CD1c-positive myeloid dendritic cell (primary cell): ENCODE results near the gene ZNF445.
"Not testable (repeated sequence)": the region's sequence is repeated elsewhere in the genome, so short reads cannot be mapped to it uniquely, and the experiment has no call there.

Source experiments
- DNase-seq: peaks from one replicate; pipeline ENCODE4 v3.0.0-alpha.2; 2016; ENCODE audit errors: extremely low spot score

Gene ZNF445

GRCh38 chr3:44477312-44478030, at the start of gene ZNF445:
ZNF445 (minus strand) TSS chr3:44477670; CDS start chr3:44455549, 22,121 bp downstream.
- DNase-seq = peak; percentile 84

DNA sequence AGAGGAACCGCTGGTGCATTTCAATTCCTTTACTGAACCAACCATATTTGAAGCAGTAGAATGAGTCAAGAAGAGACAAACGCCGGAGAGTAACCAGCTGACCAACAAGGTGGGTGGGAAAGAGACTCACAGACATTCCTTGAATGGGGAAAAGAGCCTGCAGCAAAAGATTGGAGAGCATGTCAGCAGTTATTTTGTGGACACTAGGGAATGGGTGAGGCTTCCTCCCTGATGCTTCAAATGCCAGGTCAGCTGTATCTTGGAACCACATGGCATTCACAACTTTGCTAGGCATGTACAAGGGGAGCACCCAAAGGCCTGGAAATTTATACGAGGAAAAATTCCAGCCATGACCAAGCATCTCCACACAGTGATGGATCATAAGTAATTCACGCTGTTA, 47.6 kb upstream of the ZNF445 start:
- DNase-seq = no peak

- no peak for DNase-seq
Observed at GRCh38 chr3:44522494-44522933, 45.0 kb upstream of the ZNF445 start.

GRCh38 chr3:44521721-44522120, 44.3 kb upstream of the ZNF445 start:
- no peak for DNase-seq

DNA sequence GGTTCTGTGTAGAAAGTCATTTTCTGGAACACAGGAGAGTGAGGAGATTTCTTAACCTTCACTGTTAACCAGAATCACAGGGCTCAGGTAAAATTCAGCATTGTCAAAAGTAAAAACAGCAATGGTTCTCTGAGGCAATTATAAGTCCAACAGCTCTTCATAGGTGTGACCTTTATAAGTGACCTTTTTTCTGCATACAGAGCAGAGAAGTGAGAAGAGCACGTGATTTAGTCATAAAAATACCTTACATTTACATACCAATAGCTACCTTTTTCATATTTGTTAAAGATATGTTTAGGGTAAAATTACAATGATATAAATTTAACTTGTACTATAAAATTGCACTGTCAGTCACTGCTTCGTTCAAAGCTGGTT, 41.3 kb upstream of the ZNF445 start:
- DNase-seq = no peak

- peak; percentile 51 for DNase-seq
Observed at GRCh38 chr3:44516230-44516629, 38.8 kb upstream of the ZNF445 start.

DNA sequence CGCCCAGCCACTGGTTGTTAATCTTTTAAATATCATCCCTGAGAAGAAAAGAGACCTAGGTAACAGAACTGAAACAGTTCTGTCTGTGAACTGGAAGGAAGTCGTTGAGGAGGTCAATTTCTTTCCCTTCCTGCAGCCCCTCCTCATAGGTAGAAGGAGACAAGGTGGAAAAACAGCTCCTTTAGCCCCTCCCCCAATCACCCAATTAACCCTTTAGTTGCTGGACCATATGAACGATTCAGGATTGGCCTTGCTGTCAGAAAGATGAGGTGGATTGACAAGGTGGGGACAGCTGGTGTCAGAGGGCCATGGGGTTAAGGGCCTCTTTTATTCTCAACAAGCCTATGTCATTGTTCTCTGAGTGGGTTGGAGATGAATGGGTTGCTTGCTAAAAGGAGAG, 36.0 kb upstream of the ZNF445 start:
- no peak for DNase-seq

DNA sequence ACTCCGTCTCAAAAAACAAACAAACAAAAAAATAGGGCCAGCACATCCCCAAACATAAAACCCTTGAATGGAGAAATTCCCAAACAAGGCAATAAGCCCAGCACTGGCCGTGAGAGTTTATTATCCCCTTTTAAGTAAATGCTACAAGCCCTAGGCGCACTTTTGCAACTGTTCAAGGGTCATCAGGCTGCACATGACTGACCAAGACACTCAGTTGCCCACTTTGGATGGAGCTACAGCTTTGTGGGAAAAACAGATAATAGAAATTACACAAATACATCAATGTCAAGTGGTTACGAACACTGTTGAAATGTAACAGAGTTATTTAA, 33.7 kb upstream of the ZNF445 start:
- DNase-seq = no peak

DNA sequence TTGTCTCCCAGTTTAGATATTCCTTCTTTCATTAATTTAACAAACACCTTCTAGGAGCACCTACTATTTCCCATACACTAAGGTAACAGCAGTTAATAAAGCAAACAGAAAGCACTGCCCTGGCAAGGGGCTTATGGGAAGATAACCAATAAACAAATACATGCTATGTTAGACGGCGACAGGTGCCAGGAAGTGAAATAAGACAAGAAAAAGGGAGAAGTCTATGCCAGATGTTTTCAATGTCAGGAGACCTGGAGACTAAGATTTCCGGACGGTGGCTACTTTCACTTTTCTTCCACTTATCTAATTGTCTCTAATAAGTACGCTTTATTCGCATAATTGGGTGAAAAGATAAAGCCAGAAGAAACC, 32.5 kb upstream of the ZNF445 start:
- peak; percentile 27 for DNase-seq

DNA sequence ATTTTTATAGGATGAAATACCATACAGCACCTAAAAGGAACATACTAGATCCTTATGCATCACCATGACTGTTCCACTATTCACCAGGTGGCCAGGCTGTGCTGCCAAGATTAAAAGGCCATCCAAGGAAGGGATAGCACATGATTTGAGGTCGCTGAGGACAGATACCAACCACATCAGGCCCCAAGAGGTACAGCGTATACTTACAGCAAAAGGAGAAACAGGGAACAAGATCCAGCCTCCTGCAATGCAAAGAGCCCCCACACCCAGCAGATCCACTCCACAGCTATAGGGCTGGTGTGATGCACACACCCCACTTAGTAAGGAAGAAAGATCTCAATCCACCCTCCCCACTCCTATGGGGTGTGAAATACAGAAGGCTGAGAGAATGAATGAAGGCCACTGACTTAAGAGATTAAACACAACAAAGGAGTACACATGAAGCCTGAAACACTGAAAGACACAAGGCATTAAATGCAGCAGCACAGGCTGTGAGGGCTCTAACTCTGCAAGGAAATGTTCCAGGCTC, 32.0 kb upstream of the ZNF445 start:
- DNase-seq = peak; percentile 2

GRCh38 chr3:44506961-44507360, 29.5 kb upstream of the ZNF445 start:
- DNase-seq = no peak

DNA sequence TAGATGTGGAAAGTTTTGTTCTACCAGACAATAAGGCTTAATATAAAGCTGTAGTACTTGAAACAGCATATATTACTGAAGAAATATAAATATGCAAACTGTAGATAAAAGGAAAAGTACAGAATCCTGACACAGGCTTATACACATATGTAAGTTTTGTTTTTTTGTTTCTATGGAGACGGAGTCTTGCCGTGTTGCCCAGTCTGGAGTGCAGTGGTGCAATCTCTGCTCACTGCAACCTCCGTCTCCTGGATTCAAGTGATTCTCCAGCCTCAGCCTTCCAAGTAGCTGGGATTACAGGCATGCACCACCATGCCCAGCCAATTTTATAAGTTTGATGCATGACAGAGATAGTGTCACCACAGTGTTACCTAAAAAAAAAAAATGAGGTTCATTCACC, 29.1 kb upstream of the ZNF445 start:
- no peak for DNase-seq

GRCh38 chr3:44504566-44504965, 27.1 kb upstream of the ZNF445 start:
- DNase-seq = no peak

GRCh38 chr3:44503178-44503577, 25.7 kb upstream of the ZNF445 start:
- DNase-seq = not testable (repeated sequence)

- no peak for DNase-seq
Observed at GRCh38 chr3:44501971-44502370, 24.5 kb upstream of the ZNF445 start.

GRCh38 chr3:44499899-44500168, 22.4 kb upstream of the ZNF445 start:
- not testable (repeated sequence) for DNase-seq

- DNase-seq = no peak
Observed at GRCh38 chr3:44499149-44499898, 21.9 kb upstream of the ZNF445 start.

GRCh38 chr3:44495636-44496415, 18.4 kb upstream of the ZNF445 start:
- DNase-seq = no peak

- DNase-seq = no peak
Observed at GRCh38 chr3:44492496-44492895, 15.0 kb upstream of the ZNF445 start.

GRCh38 chr3:44482721-44483120, 5.3 kb upstream of the ZNF445 start:
- DNase-seq = no peak

DNA sequence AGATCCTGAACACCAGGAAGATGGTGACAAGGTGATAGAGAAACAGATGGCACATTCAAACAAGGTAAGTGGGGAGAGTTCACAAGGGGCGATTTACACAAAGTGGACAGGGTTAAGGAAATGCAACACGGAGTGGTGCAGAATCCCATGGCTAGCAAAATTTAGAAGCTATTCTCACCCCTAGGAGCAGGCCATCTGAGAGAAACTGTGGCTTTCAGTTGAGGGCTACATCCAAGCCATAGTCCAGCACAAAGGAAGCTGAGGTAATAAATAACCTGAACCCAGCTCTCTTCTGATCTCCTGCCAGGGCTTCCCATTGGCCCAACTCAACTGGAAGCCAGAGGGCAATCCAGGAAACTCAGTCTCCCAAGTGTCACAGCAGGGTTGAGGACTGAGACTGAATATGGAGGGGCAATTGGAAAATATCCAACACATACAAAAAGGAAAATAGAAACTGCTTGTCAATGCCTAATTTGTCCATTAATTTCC, 1.2 kb upstream of the ZNF445 start:
- no peak for DNase-seq

DNA sequence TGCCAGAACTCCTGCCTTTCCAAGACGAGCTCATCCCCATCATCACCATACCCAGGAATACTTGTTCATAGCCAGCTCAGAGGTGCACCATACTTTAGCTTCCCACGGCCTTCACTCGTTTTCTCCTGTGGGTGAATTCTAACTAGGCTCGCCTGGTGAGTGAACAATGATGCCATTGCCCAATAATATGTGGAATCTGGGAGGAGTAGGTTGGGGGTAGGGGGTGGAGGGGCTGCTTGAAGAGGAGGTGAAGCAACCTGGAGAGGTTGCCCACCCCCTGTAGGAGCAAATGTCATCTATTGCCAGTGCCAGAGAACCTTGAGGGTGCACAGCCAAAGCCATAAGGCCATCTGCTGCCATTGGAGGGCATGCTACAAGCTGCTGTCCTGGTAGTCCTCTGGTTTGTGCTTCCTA, 592 bp upstream of the ZNF445 start:
- DNase-seq = no peak

DNA sequence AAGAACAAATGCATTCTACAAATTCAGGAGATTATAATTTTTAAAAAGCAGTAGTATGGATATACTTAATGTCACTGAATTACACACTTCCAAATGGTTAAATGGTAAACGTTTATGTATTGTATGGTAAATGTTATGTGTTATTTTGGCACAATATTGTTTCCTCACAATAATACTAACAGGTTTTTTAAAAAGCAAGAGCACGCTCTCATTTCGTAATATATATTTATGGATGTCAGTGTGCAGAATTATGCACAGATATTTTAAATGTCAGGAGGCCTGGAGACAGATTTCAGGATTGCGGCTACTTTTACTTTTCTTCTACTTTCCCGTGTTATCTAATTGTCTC, 533 bp downstream of the ZNF445 start:
- no peak for DNase-seq
